ENCODE measurements around the gene CHKA.

DNA sequence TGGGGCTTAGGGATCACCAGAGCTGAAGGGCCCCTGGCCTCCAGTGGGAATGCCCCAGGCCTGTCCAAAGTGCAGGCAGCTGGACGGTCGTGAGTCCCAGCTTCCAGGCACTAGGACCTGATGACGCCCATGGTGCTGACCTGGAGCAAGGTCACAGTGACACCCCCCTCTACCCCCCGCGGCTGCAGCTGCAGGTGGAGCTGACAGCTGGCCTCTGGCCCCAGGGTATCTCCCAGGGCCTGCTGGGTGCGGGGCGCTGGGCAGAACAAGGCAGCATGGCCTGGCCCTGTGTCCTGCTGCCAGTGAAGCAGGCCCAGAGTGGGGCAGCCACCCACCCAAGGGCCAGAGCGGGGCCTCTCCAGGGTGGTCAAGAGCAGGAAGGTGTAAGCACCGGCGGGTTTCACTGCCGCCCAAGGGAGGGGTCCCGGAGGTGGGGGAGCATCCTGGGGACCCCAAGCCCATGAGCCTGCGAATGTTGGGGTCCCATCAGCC, 82.9 kb downstream of the CHKA start:
- TF ChIP-seq CTCF (IDR thresholded peaks at IDR 0.05) (no peak), POLR2A (IDR thresholded peaks at IDR 0.05) (no peak)

All from thyroid gland (tissue), 4 donors.